HepG2 (cell line): Measurements from ENCODE around the gene CMTM5. TPM values are rescaled to one million over a fixed set of nuclear protein-coding genes. Genes with fewer than 3 reads are reported as not detected.

Source experiments
- ELF3 ChIP-seq: IDR thresholded peaks from 2 replicates; pipeline ENCODE4 v1.6.1; 2016; ENCODE audit warnings: missing genetic modification reagents, missing compliant biosample characterization
- JUNB ChIP-seq: sonication (generic); formaldehyde crosslinking; IDR thresholded peaks from 2 replicates; pipeline ENCODE4 v1.8.0; 2022; ENCODE audit warnings: missing genetic modification reagents, mild to moderate bottlenecking, borderline replicate concordance
- MYNN ChIP-seq: sonication (generic); formaldehyde crosslinking; IDR thresholded peaks from 2 replicates; pipeline ENCODE4 v1.4.0; 2020; ENCODE audit warnings: mild to moderate bottlenecking, low read depth, missing genetic modification reagents
- NFKB2 ChIP-seq: sonication (generic); formaldehyde crosslinking; IDR thresholded peaks from 2 replicates; pipeline ENCODE4 v1.4.0; 2020; ENCODE audit warnings: missing genetic modification reagents, borderline replicate concordance
- PCBP2 ChIP-seq: fragments of 200-400 bp; formaldehyde crosslinking; optimal IDR thresholded peaks from 2 replicates; pipeline ENCODE3; 2018; ENCODE audit warnings: low read length, low read depth; ENCODE audit not compliant: poor library complexity, severe bottlenecking
- RFXAP ChIP-seq: sonication (generic); formaldehyde crosslinking; IDR thresholded peaks from 2 replicates; pipeline ENCODE4 v1.4.0; 2020; ENCODE audit warnings: missing genetic modification reagents, borderline replicate concordance
- SKI ChIP-seq: fragments of 450-650 bp; IDR thresholded peaks from one replicate; pipeline ENCODE4 v1.6.1; 2018; ENCODE audit warnings: mild to moderate bottlenecking; ENCODE audit not compliant: partially characterized antibody
- ZBTB3 ChIP-seq: sonication (generic); formaldehyde crosslinking; IDR thresholded peaks from 2 replicates; pipeline ENCODE4 v1.4.0; 2020; ENCODE audit warnings: low read depth, mild to moderate bottlenecking, moderate library complexity, missing genetic modification reagents, borderline replicate concordance
- ZBTB38 ChIP-seq: sonication (generic); formaldehyde crosslinking; IDR thresholded peaks from 2 replicates; pipeline ENCODE4 v1.5.1; 2020; ENCODE audit warnings: mild to moderate bottlenecking, missing genetic modification reagents
- ZNF496 ChIP-seq: sonication (generic); formaldehyde crosslinking; IDR thresholded peaks from 2 replicates; pipeline ENCODE4 v1.8.1; 2023; ENCODE audit warnings: mild to moderate bottlenecking, moderate library complexity, missing genetic modification reagents; ENCODE audit not compliant: insufficient replicate concordance
- ZSCAN25 ChIP-seq: sonication (generic); formaldehyde crosslinking; IDR thresholded peaks from 2 replicates; pipeline ENCODE4 v1.8.0; 2022; ENCODE audit warnings: mild to moderate bottlenecking, missing genetic modification reagents
- polyA plus RNA-seq, 8 experiments: library from polyadenylated mRNA; depleted of rRNA in 3 of 8; stranded (reverse) in 7 of 8; unstranded in 1 of 8; fragments of >200 nt; fragmentation: Illumina TruSeq in 4 of 8; extraction: Trizol in 4 of 8; gene quantifications; 2 replicates each; pipeline versions ENCODE4 v1.2.1 to v1.2.3, GENCODE V29; 2011 to 2016; ENCODE audit warnings: low read depth in 4 of 8, missing spikeins in 1 of 8, mixed read lengths in 1 of 8; ENCODE audit not compliant: insufficient read depth in 1 of 8
- total RNA-seq, 5 experiments: library from RNA; depleted of rRNA; stranded (reverse); fragments of >200 nt; fragmentation: Illumina TruSeq; extraction: Trizol; gene quantifications; 2 replicates each; pipeline ENCODE4 v1.2.3, GENCODE V29; 2016; ENCODE audit warnings: low read depth in 1 of 5
- TF ChIP-seq, protein P1 (sequence below), 2 experiments: fragments of 450-650 bp in 1 of 2; sonication (generic) in 1 of 2; formaldehyde crosslinking in 1 of 2; IDR thresholded peaks; 2 replicates each; pipeline versions ENCODE4 v1.6.1 to v1.8.0; 2016 to 2022; ENCODE audit warnings: antibody characterized with exemption in 1 of 2, mild to moderate bottlenecking in 1 of 2, missing genetic modification reagents in 1 of 2
- TF ChIP-seq, protein P2 (sequence below): sonication (generic); formaldehyde crosslinking; IDR thresholded peaks from 2 replicates; pipeline ENCODE4 v1.4.0; 2020; ENCODE audit warnings: missing genetic modification reagents, mild to moderate bottlenecking, borderline replicate concordance

The CMTM5 gene
- total and polyA plus RNA-seq, 2 of the 13 experiments (the other 11 are each of a cell fraction or from before 2014, with no cell fraction given) = not detected

DNA sequence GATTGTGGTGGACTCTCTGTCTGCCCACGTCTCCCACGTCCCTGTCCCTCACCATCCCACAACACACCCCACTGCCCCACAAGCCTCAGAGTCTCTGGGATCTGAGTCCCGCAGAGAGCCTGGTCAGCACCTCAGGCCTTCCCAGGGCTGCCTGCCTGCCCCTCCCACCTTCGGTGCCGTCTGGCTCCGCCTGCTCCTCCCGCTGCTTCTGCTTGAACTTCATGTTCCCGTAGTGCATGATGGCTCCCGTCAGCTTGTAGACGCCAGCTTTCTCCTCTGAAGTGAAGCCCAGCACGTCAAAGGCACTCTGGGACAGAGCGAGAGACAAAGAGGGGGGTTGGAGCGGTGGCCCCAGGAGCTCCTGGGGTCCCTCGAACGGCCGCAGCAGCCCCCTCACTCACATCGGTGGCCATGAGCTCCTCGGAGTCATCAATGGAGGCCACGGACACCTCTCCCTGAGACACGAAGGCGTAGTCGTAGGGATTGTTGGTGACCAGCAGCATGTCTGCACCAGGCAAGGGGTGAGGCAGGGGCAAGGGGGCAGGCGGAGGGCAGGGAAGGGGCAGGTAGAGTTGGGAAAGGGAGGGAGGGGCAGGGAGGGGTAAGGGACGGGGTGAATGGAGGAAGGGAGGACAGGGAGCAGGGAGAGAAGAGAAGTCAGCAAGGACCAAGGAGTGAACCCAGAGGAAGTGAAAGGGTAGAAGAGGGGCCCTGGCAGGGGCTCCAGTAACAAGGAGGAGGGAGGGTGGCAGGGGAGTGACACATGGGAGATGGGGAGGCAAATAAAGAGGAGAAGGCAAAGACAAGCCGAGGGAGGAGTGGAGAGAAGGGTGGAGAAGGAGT, 25.7 kb downstream of the CMTM5 start (continued):
- TF ChIP-seq, protein P1, sequence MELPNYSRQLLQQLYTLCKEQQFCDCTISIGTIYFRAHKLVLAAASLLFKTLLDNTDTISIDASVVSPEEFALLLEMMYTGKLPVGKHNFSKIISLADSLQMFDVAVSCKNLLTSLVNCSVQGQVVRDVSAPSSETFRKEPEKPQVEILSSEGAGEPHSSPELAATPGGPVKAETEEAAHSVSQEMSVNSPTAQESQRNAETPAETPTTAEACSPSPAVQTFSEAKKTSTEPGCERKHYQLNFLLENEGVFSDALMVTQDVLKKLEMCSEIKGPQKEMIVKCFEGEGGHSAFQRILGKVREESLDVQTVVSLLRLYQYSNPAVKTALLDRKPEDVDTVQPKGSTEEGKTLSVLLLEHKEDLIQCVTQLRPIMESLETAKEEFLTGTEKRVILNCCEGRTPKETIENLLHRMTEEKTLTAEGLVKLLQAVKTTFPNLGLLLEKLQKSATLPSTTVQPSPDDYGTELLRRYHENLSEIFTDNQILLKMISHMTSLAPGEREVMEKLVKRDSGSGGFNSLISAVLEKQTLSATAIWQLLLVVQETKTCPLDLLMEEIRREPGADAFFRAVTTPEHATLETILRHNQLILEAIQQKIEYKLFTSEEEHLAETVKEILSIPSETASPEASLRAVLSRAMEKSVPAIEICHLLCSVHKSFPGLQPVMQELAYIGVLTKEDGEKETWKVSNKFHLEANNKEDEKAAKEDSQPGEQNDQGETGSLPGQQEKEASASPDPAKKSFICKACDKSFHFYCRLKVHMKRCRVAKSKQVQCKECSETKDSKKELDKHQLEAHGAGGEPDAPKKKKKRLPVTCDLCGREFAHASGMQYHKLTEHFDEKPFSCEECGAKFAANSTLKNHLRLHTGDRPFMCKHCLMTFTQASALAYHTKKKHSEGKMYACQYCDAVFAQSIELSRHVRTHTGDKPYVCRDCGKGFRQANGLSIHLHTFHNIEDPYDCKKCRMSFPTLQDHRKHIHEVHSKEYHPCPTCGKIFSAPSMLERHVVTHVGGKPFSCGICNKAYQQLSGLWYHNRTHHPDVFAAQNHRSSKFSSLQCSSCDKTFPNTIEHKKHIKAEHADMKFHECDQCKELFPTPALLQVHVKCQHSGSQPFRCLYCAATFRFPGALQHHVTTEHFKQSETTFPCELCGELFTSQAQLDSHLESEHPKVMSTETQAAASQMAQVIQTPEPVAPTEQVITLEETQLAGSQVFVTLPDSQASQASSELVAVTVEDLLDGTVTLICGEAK (IDR thresholded peaks at IDR 0.05) = no peak
- TF ChIP-seq, protein P1 (CRISPR knock-in tag; IDR thresholded peaks at IDR 0.05) = peak; percentile 55; the same call in 1 of the 2 replicates
- TF ChIP-seq PCBP2 (peak; percentile 81), MYNN (CRISPR knock-in tag) (no peak), ZSCAN25 (CRISPR knock-in tag) (no peak), NFKB2 (CRISPR knock-in tag) (no peak), ZBTB3 (no peak), SKI (no peak), ZNF496 (CRISPR knock-in tag) (no peak), ELF3 (CRISPR knock-in tag) (no peak), JUNB (CRISPR knock-in tag) (peak; percentile 38; the same call in 1 of the 2 replicates), ZBTB38 (no peak), RFXAP (no peak)
- TF ChIP-seq, protein P2, sequence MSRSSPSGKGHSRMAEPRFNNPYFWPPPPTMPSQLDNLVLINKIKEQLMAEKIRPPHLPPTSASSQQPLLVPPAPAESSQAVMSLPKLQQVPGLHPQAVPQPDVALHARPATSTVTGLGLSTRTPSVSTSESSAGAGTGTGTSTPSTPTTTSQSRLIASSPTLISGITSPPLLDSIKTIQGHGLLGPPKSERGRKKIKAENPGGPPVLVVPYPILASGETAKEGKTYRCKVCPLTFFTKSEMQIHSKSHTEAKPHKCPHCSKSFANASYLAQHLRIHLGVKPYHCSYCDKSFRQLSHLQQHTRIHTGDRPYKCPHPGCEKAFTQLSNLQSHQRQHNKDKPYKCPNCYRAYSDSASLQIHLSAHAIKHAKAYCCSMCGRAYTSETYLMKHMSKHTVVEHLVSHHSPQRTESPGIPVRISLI (CRISPR knock-in tag) = no peak
